ENCODE measurements around the gene USPL1. TPM values are rescaled to one million over a fixed set of nuclear protein-coding genes. Genes with fewer than 3 reads are reported as not detected.
A peak's percentile ranks its signal among the peaks of the same experiment; 100 is the strongest.

The USPL1 gene
- total RNA-seq = 10 to 100 TPM; 13.3 to 13.8 TPM

DNA sequence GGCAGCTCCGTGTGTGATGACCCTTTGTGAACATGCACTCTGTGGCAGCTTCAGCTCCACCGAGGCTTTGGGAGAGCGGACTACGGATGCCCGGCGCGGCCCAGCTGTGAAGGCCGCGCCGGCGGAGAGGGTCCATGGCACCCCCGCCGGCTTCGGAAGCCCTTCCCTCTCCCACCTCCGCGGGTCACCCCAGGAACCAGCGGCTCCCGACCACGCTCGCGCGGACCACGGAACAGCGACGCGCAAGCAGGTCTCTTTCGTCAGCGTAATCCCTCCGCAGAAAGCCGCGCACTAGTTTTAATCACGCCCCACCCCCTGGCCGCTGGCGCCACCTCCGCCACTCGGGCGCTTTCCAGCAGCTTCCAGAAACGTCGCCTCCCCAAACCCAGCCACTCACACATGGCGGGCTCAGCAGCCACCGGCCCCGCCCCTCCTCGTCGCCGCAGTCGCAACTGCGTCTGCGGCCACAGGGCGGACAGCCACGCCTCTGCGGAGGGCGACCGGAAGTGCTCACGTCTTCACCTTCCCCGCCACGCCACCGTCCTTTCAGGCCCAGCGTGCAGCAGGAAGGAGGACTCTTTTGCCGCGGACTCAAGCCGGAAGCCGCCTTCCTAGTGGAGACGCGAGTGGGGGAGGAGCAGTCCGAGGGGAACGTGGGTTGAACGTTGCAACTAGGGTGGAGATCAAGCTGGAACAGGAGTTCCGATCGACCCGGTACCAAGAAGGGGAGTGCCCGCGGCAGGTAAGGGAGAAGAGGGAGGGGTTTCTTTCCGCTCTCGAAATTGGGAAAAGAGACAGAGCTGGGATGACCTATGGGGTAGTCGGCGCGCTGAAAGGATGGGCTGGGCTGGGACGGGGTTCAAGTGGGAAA is at the start of gene USPL1:
USPL1 (plus strand) TSS at position 606 of the 871 bp plus-strand sequence. CDS start 3,221 bp downstream, outside the sequence.
- Mint-ChIP-seq H3K4me3 (no peak within 1 kb of the TSS), H3K9me3 (no peaks in the 10 kb centered on the region), H3K27me3 (no peaks in the 10 kb centered on the region), H3K4me1 (ENCODE audit: low read depth) (peaks cover 26% of the 10 kb centered on the region), H3K27ac (no peak within 1 kb of the TSS), H3K36me3 (peaks cover 10% of the 10 kb centered on the region)
- DNase-seq = peak; percentile 99
- CTCF ChIA-PET = interaction anchor here (0.6 to 2.7 kb wide), 10 partner anchors 9 to 503 kb away, joined by 3 to 12 read pairs (median 4); no protein-coding TSS in a partner anchor
- POLR2A ChIA-PET = interaction anchor here (0.8 to 3.4 kb wide), 17 partner anchors 9 to 311 kb away, joined by 3 to 46 read pairs (median 5); partner anchors contain the start of genes HMGB1, KATNAL1 and UBE2L5
- intact Hi-C loops (cut with micrococcal nuclease) = loop anchor here (1.0 to 5.0 kb wide), 17 partner anchors 9 to 1810 kb away; partner anchors contain the start of genes KATNAL1, N4BP2L1 and SLC7A1

DNA sequence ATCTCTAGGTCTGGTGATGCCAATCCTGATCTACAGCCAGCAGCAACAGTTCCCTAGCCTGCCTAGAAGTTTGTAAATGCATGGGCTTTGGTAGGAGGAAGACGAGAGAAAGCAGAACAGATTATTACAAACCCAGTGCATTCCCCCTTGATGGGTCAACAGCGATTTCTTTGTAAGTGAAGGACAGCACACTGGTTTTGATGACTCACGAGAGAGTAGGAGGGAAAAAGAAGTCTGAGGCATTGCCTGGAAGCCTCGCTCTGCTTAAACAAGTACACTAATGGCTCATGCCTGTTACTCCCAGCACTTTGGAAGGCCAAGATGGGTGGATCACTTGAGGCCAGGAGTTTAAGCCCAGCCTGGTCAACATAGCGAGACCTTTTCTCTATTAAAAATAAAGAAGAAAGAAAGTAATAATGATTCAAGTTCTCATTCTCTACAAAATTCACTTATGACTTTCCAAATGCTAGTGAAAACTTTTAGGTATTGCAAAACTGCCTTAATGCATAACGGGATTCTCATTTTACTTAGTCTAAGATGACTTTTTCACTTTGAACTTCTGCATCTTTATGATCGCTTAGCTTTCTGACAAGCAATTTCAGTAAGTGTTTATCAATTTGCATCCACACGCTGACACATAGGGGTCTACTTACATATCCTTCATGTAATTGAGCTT is 47.7 kb upstream of the USPL1 start:
- Mint-ChIP-seq H3K4me3 (no peak overlapping the region), H3K36me3 (no peaks in the 10 kb centered on the region), H3K9me3 (no peaks in the 10 kb centered on the region), H3K27me3 (no peaks in the 10 kb centered on the region), H3K27ac (peak overlapping the region; percentile 26), H3K4me1 (ENCODE audit: low read depth) (peaks cover 26% of the 10 kb centered on the region)
- POLR2A ChIA-PET = no interaction called here
- CTCF ChIA-PET = no interaction called here
- peak; percentile 28 for DNase-seq
- intact Hi-C loops (cut with micrococcal nuclease) = no loop called here

DNA sequence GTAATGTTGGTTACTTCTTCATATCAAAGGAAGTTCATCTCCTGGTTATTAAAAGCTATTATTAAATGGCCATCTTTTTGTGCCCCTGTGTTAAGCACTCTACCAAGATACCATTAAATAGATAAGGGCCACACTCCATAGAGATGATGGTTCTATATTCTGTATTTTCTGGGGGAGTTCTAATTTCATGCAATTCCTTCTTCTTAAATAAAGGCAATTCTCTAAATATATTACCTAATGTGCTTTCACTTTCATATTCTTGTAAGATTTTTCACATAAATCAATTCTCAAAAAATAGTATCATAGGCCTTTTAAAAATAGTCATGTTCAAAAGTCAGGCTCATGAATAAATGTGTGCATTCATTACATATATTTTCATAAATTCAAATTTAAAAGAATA is 47.0 kb upstream of the USPL1 start:
- Mint-ChIP-seq H3K4me3 (no peak overlapping the region), H3K27me3 (no peaks in the 10 kb centered on the region), H3K4me1 (ENCODE audit: low read depth) (peaks cover 26% of the 10 kb centered on the region), H3K27ac (no peak overlapping the region), H3K36me3 (no peaks in the 10 kb centered on the region), H3K9me3 (no peaks in the 10 kb centered on the region)
- no peak for DNase-seq
- POLR2A ChIA-PET = no interaction called here
- intact Hi-C loops (cut with micrococcal nuclease) = no loop called here
- CTCF ChIA-PET = no interaction called here

DNA sequence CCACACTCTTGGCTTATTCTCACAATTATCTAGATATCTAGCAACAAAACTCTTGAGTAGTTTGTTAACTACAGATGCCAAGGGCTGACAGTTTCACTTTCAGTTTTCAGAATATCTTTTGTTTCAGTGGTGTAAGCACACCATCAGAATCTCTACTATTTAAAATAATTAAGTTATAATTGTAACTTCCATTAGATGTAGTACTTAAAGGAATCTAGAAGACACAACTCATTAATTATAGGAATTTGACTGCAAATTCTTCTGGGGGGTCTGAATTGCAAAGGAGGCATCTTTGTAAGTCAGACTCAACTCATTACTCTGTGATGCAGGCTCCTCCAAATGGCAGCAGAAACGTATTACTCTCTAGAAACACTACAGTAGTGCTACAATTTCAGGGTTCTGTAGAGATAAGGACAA is 44.9 kb upstream of the USPL1 start:
- H3K36me3 Mint-ChIP-seq = no peaks in the 10 kb centered on the region

DNA sequence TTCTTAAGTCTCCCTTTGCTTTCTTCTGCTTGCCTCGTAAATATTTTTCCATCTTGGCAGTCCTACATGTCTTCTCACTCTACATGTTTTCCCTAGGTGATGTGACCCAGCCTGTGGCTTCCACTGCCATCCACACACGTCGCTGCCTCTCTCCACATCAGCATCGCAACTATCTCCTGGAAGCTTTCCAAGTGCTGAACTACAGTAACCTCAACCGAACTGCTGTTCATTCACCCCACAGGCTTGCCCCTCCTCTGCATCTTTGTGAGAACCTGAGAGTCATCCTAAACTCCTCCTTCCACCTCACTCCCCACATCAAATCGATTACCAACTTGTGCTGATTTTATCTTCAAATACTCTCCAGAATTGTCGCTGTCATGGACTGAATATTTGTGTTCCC is 41.2 kb upstream of the USPL1 start:
- Mint-ChIP-seq H3K36me3 (no peaks in the 10 kb centered on the region), H3K27ac (no peak overlapping the region), H3K4me3 (no peak overlapping the region), H3K4me1 (ENCODE audit: low read depth) (peaks cover 30% of the 10 kb centered on the region), H3K27me3 (peaks cover 1% of the 10 kb centered on the region), H3K9me3 (no peaks in the 10 kb centered on the region)
- intact Hi-C loops (cut with micrococcal nuclease) = loop anchor here (2.0 to 5.0 kb wide), 9 partner anchors 32 to 429 kb away; partner anchors contain the start of gene USPL1
- ChIA-PET CTCF (interaction anchor here (1.4 kb wide), 1 partner anchor 33 kb away, joined by 3 read pairs; no protein-coding TSS in a partner anchor), POLR2A (interaction anchor here (1.0 kb wide), 1 partner anchor 35 kb away, joined by 3 read pairs; no protein-coding TSS in a partner anchor)
- peak; percentile 66 for DNase-seq

More for the DNA sequence above, 44.9 kb upstream of the USPL1 start:
- Mint-ChIP-seq H3K4me1 (ENCODE audit: low read depth) (peaks cover 41% of the 10 kb centered on the region), H3K27ac (no peak overlapping the region), H3K4me3 (peak overlapping the region; percentile 39), H3K9me3 (no peaks in the 10 kb centered on the region), H3K27me3 (no peaks in the 10 kb centered on the region)
- intact Hi-C loops (cut with micrococcal nuclease) = no loop called here
- DNase-seq = no peak
- POLR2A ChIA-PET = no interaction called here
- CTCF ChIA-PET = no interaction called here

DNA sequence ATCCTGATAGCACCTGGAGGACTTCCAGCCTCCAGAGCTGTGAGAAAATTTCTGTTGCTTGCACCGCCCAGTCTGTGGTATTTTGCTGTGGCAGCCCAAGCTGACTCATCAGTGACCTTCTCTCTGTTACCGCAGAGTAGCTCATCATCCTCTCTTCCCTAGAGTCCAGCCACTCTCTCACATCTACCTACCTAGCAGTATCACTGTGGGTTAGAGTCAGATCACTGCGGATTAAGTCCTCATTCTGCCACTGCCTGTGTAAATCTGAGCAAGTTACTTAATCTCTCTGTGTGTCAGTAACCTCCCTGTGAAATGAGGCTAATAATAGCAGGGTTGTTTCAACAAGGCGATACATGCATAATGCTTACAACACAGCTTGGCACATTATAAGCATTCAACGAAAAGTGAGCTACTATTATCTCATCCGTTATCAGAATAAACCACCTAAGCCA is 40.3 kb upstream of the USPL1 start:
- H3K36me3 Mint-ChIP-seq = no peaks in the 10 kb centered on the region
- no peaks in the 10 kb centered on the region for H3K9me3 Mint-ChIP-seq
- ChIA-PET CTCF (interaction anchor here (0.6 to 1.4 kb wide), 3 partner anchors 28 to 467 kb away, joined by 3 read pairs; no protein-coding TSS in a partner anchor), POLR2A (interaction anchor here (0.6 kb wide), 1 partner anchor 37 kb away, joined by 4 read pairs; no protein-coding TSS in a partner anchor)
- H3K4me1 Mint-ChIP-seq (ENCODE audit: low read depth) = peaks cover 23% of the 10 kb centered on the region
- peak; percentile 80 for DNase-seq
- H3K4me3 Mint-ChIP-seq = no peak overlapping the region
- peaks cover 1% of the 10 kb centered on the region for H3K27me3 Mint-ChIP-seq
- peak overlapping the region; percentile 11 for H3K27ac Mint-ChIP-seq
- intact Hi-C loops (cut with micrococcal nuclease) = loop anchor here (1.0 to 5.0 kb wide), 10 partner anchors 31 to 430 kb away; partner anchors contain the start of gene USPL1

DNA sequence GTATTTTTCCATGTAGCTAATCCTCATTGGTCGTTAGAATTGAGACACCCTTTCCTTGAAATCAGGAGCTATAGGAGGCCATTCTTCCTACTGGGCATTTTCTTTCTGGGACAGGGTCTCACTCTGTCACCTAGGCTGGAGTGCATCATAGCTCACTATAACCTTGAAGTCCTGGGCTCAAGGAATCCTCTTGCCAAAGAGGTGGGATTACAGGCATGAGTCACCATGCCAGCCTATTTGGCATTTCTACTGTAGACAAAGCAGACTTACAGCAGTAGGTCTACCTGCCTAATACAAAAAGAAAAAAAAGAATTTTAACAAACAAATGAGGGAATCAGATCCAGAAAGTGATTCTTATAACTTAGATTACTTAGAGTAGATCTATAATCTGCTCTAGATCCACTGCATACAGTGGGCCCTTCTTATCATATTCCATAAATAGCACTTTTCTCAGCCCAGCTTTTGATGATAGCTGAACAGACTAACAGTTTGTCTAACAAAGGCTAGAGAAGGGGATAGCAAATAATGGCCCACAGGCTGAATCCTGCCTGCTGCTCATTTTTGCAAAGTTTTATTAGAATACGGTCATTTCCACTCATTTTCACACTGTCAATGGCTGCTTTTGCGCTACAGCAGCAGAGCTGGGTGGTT is 36.7 kb upstream of the USPL1 start:
- H3K9me3 Mint-ChIP-seq = no peaks in the 10 kb centered on the region
- intact Hi-C loops (cut with micrococcal nuclease) = no loop called here
- POLR2A ChIA-PET = no interaction called here
- H3K4me1 Mint-ChIP-seq (ENCODE audit: low read depth) = peaks cover 19% of the 10 kb centered on the region
- no peak overlapping the region for H3K27ac Mint-ChIP-seq
- CTCF ChIA-PET = interaction anchor here (1.7 to 2.2 kb wide), 2 partner anchors 275 to 449 kb away, joined by 3 to 11 read pairs; no protein-coding TSS in a partner anchor
- no peak for DNase-seq
- H3K4me3 Mint-ChIP-seq = no peak overlapping the region
- H3K27me3 Mint-ChIP-seq = peaks cover 1% of the 10 kb centered on the region
- no peaks in the 10 kb centered on the region for H3K36me3 Mint-ChIP-seq

DNA sequence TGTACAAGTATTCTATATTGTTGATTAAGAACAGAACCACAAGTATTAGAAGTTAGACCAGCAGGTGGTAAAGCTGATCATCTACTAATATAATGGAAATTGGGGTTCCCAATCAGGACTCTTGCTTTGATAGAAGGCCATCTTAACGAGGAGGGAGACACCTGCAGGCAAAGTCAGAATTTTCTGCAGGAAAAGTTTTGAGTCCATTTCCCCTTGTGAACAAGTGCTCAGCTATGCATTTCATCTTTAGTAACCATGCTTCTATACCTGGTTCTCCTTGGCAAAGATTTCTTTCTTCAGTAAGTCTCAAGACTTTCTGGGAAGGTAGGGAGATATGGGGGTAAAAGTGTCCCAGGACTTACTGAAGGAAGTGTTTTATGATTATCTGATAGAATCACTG is 36.1 kb upstream of the USPL1 start:
- H3K4me1 Mint-ChIP-seq (ENCODE audit: low read depth) = peaks cover 16% of the 10 kb centered on the region
- CTCF ChIA-PET = interaction anchor here (0.6 to 2.2 kb wide), 4 partner anchors 10 to 449 kb away, joined by 3 to 11 read pairs (median 4); no protein-coding TSS in a partner anchor
- POLR2A ChIA-PET = no interaction called here
- no peaks in the 10 kb centered on the region for H3K9me3 Mint-ChIP-seq
- no peak overlapping the region for H3K27ac Mint-ChIP-seq
- peaks cover 1% of the 10 kb centered on the region for H3K27me3 Mint-ChIP-seq
- no peaks in the 10 kb centered on the region for H3K36me3 Mint-ChIP-seq
- no peak for DNase-seq
- H3K4me3 Mint-ChIP-seq = no peak overlapping the region
- intact Hi-C loops (cut with micrococcal nuclease) = no loop called here

DNA sequence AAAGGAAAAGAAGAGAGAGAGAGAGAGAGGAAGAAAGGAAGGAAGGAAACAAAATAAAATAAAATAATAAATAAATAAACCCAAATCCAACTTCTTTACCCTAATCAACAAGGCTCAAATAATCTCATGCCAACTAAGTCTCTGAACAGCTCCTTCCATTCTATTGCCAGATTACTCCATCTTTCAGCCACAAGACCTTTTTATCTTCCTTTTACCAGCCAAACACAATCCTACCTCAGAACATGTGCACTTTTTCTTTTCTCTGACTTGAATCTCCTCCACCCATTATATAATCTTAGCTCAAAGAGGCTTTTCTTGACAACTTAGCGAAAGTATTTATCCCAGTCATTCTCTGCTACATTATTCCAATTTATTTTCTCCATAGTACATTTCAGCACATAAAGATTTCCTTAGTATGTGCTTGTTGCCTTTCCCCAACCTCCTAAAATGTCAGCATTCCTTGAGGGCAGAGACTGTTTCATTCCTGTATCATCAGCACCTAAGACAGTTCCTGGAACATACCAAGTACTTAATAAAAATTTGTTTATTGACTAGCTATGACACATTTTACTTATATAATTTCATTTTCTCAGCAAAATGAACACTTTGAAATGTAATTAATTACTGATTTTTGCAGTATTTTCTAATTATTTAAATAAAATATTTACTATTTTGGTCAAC is 33.5 kb upstream of the USPL1 start:
- DNase-seq = no peak
- intact Hi-C loops (cut with micrococcal nuclease) = no loop called here
- H3K4me3 Mint-ChIP-seq = no peak overlapping the region
- no peaks in the 10 kb centered on the region for H3K9me3 Mint-ChIP-seq
- H3K27me3 Mint-ChIP-seq = no peaks in the 10 kb centered on the region
- no peaks in the 10 kb centered on the region for H3K36me3 Mint-ChIP-seq
- H3K4me1 Mint-ChIP-seq (ENCODE audit: low read depth) = no peaks in the 10 kb centered on the region
- CTCF ChIA-PET = interaction anchor here (0.7 kb wide), 1 partner anchor 395 kb away, joined by 3 read pairs; no protein-coding TSS in a partner anchor
- no peak overlapping the region for H3K27ac Mint-ChIP-seq
- POLR2A ChIA-PET = no interaction called here

DNA sequence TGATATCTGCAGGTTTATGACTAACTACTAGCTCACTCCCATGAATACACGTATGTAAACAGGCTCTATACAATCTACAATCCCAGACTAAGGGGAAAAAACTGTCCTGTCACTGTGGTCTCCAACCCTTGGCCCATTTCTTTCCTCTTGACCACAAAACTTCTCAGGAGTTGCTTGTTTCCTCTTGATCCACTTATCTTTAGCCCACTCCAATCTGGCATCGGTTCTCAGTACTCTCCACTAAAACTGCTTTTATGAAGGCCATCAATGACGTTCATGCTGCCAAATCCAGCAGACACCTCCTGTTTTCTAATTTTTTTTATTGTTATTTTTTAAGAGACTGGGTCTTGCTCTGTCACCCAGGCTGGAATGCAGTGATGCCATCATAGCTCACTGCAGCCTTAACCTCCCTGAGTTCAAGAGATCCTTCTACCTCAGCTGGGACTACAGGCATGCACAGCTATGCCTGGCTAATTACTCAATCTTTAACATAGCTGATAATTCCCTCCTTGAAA is 31.9 kb upstream of the USPL1 start:
- DNase-seq = no peak
- Mint-ChIP-seq H3K4me3 (no peak overlapping the region), H3K36me3 (no peaks in the 10 kb centered on the region), H3K27me3 (no peaks in the 10 kb centered on the region), H3K27ac (no peak overlapping the region), H3K9me3 (no peaks in the 10 kb centered on the region), H3K4me1 (ENCODE audit: low read depth) (no peaks in the 10 kb centered on the region)
- ChIA-PET CTCF (interaction anchor here (0.7 kb wide), 1 partner anchor 204 kb away, joined by 3 read pairs; no protein-coding TSS in a partner anchor), POLR2A (no interaction called here)
- intact Hi-C loops (cut with micrococcal nuclease) = no loop called here

DNA sequence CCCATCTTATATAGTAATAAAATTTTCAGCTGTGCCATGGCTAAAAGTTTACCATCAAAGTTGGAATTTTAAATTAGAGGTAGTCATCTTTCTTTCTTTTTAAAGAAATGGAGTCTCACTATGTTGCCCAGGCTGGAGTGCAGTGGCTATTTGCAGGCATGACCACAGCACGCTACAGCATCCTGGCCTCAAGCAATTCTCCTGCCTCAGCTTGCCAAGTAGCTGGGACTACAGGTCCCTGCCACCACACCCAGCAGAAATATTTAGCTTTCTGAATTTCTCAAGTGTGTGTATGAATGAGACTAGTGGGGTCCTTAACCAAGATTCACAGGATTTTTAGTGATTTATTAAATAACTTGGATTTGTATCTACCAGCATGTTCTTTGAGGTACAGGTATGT is 30.5 kb upstream of the USPL1 start:
- Mint-ChIP-seq H3K27me3 (no peaks in the 10 kb centered on the region), H3K4me3 (no peak overlapping the region), H3K9me3 (no peaks in the 10 kb centered on the region), H3K36me3 (no peaks in the 10 kb centered on the region), H3K4me1 (ENCODE audit: low read depth) (no peaks in the 10 kb centered on the region), H3K27ac (no peak overlapping the region)
- CTCF ChIA-PET = interaction anchor here (1.0 kb wide), 1 partner anchor 455 kb away, joined by 4 read pairs; no protein-coding TSS in a partner anchor
- POLR2A ChIA-PET = no interaction called here
- intact Hi-C loops (cut with micrococcal nuclease) = no loop called here
- DNase-seq = no peak

All from activated CD4-positive, alpha-beta memory T cell treated with anti-CD3 and anti-CD28 coated beads for 36 hours (primary cell).